NCI-H1694 (cell line): ENCODE measurements around the gene PDE4D.
"Not testable (repeated sequence)": the region's sequence is repeated elsewhere in the genome, so short reads cannot be mapped to it uniquely, and the experiment has no call there.

Experiments used
- DNase-seq: peaks from one replicate; lab custom pipeline; 2025; lab: John Stamatoyannopoulos, UW

Gene PDE4D

DNA sequence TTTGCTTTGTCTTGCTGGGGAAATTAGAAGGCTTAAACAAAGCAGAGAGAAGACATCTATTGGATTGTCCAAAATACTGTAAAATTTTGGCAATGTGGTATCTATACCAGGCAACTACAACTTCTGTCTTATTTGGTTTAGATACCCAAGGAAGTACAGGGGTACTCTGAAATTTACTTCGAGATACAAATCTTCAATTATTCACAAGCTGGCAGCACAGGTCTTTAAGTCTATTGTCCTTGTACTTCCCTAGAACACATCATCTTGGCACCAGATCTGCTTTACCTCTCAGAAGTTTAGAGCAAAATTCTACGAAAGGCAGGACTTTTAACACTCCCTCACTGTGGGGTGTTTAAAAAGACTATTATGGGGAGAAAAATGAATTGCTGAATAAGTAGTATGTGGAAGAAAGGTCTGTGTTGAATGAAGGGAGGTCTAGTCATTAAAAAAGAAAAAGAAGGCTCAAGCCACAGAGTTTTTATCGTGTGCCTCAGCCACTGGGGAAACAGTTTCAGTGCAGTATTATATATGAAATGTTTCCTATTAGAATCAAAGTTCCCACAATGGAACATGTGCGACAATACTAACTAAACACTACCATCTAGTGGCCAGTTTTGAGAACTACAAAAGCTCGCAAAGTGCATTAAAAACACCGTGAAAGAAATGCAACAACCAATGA lies 93.7 kb downstream of the PDE4D start:
- peak; percentile 54 for DNase-seq

DNA sequence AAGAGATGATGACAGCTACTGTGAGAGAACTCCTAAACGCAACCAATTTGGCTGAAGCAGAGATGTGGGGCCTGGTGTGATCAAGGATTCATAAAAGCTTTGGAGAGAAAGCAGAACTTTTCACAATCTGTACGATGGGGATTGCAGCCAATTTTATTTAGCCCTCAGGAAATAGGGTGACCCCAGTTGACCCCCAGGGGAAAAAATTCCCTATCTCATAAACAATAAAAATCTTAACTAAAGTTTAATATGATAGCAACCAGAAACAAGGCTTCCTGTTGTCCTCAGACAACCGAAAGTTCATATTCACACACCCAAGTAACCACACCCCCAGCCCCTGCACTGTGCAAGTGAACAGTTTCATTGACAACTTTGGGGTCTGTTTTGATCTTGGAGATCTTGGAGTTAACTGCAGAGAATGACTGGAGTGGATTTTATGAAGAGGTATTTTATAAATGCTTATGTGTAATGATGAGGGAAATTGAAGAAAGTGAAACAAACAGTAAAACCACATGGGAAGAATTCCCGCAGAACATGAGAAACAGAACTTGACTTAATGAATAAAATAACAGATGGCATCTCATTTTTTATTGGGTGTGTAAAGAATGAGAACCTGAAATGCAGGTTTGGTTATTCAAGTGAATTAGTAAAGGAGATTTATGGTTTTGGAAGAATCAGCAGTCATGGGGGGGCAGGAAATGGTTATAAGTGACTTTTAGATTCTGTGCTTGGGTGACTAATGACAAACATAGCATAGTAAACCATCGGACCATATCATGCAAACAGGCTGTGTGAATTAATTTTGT lies 94.5 kb downstream of the PDE4D start:
- peak; percentile 31 for DNase-seq

DNA sequence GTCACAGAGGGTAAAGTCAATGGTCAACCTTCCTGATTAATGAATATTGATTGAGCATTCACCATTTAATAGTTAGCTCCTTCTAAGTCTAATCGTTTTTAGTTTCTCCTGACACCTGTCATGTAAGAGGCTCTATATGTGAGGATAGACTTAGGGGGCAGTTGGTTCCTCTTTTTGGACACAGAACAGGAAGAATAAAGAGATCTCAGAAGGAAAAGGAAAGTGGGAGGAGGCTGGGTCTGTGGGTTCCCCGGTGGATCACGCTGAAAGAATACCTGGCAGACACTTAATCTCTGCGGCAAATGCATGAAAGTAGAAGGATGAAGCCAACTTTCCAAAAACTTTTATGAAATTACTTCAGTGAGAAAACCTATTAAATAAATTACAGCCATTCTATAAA lies 98.4 kb downstream of the PDE4D start:
- no peak for DNase-seq

DNA sequence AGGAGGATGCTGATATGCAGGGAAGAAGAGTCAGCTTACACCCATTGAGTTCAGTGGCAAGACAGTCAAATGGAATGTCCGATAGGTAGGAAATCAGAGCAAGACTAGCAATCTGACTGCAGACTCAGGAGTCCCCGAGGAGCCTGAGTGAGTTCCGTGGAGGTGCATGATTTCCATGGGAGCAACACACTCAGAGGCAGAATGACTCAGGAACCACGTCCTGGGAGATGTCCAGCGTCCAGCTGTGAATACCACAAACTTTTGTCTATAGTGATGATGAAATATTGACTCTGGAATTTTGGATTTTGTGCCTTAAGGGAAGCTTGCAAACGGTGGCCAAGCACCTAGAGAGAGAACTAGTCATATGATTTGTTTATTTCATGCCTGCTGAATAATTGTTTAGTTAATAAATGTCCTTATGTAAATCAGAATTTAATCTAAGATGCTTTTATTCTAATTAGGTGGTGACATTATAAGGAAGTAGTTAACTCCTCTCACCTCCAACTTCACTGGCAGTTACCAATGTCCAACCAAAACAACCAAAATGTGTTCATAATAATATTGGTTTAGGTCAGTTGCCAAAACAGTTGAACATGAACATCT lies 100.4 kb downstream of the PDE4D start:
- no peak for DNase-seq

DNA sequence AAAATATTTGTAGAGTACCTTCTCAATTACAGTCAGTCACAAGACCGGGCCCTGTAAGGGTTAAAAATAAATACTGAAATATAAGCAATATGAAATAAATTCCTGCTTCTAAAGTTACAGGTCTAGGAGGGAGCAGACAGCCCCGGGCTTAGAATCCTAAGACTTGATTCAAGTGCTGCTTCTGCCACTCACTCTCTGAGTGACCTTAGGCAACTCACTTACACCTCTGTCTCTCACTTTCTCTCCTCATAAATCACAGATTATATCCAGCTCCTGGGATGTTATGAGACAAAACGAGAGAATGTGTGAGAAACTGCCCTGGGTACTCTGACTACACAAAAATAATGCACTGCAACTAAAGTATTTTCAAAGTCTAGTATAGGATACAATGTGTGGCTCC lies 101.9 kb downstream of the PDE4D start:
- DNase-seq = no peak

DNA sequence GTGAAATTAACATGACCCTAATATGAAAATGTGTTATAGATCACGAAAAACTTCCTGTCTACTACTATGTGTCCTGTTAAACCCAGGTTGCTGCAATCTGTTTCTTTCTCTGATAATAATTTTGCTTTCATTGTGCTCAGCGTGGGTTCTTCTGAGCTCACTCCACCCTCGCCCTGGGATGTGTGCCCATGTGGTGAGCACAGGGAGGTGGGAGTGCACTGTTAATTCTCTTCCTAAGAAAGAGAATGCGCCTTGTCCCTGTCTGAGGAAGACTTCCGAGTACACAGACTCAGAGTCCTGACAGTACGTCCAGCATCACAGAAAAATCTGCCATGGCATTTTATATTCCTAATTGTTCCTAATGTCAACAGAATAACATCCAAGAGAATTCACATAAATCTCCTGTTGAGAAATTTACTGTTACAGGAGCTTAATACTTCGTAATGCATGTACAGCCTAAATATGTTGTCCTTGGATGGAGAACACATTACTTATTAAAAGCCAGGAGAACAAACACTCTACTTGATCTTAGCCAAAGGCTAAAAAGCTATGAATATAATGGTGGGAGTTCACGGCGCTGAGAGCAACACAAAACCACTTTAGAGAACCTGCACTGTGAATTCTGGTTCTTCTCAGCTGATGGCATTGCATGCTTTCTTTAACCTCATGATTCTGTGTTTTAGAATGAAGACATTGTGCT lies 102.6 kb downstream of the PDE4D start:
- DNase-seq = no peak

DNA sequence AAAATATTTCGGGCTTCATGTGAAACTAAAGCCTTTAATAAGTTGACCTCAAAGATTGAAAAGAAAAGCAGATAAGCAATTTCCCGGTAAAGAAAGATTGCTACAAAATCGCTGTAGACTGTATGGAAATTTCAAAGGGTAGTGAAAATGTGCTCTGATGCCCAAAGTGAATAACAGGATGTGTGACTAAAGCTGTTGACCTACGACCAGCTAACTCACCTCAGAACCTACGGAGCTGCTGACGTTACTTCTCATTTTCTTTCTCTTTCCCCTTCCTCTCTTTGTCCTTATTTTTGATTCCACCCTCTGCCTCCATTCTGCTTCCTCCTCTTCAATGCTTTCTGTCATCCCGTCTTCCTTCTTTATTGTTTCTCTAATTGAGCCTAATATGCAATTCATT lies 103.2 kb downstream of the PDE4D start:
- DNase-seq = no peak

DNA sequence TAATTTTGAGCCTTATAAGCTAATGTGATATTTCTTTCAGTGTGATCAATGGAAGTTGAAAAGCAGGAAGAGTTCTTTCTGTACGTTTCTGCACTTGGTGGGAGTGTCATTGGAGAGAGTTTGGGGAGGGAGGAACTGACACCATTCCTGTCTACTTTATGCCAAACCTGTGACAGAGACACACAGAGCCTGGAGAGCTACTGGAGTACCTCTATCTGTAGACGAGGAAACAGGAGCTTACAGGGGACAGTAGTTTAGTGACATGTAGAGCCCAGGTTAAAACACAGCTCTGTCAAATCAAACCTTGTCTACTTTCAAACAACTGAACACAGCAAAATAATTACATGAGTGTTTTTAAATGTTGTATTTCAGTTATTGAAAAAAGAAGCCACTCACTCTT lies 103.6 kb downstream of the PDE4D start:
- no peak for DNase-seq

DNA sequence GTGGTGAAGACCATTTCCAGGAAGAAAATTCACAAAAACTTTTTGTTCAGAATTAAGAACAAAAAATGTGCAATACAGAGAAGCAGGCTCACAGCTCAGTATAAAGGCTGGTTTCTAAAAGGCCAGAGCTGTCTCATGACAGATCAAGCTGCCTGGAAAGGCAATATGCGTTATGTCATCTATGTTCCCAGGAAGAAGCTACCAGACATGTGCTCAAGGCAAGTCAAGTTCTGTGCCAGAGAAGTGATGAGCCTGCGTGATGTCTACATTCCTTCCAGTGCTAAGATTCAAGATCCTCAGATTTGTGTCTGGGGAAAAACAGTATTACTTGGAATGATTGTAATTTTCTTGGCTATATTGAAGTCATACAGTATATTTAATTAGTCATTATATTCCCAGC lies 104.3 kb downstream of the PDE4D start:
- no peak for DNase-seq

DNA sequence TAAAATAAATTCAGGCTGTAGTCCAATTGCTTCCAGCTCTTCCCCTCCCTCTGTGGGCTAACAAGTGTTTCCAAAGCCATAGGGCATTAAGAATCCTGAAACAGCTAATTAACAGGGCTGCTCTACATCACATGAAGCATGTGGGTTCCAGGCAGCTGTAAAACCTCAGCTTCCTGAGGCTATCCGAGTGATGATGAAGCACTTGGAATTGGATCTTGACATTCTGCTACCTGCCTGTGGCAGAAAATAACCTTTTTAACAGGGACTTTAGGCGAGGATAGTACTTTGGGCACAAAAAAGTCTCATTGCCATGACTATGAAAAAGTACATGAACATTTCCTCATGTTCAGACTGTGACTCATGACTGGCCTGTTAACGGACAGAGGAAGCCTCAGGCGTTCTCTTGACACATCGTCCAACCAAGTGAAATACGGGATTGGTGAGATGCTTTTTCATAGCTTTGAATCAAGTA lies 107.2 kb downstream of the PDE4D start:
- DNase-seq = no peak

DNA sequence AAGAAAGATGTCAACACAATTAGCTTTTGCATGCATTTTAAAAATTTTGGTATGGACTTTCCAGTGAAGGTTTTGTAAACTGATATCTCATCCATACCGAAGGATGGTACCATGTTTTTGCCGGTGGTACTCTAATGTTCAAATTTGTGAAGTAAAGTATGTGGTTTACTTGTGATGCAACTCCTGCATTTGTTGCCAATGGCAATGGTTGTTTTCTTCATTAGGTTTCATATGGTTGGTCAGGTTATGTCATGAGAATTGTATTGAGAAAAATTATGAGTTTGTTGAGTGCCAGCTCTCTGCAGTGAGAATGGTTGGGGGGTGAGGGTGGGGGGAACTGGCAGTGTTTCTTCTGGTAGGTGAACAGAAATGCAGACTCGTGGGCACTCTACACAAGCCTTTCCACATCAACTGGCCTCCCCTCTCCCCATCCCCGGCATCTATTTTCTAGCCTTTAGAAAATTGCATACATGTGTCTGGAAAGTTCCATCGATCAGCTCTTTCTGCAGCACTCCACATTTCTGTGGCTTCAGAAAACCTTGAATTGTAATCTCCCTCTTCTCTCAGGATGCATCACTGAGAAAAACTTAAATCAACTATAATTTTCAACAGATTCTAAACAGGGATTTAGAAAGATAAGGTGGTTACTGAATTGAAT lies 107.7 kb downstream of the PDE4D start:
- no peak for DNase-seq

DNA sequence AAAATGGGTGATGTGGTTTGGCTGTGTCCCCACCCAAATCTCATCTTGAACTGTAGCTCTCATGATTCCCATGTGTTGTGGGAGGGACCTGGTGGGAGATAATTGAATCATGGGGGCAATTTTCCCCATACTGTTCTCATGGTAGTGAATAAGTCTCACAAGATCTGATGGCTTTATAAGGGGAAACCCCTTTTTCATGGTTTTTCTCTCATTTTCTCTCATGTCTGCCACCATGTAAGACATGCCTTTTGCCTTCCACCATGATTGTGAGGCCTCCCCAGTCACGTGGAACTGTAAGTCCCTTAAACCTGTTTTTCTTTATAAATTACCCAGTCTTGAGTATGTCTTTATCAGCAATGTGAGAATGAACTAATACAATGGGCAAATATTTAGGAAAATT lies 108.8 kb downstream of the PDE4D start:
- not testable (repeated sequence) for DNase-seq

DNA sequence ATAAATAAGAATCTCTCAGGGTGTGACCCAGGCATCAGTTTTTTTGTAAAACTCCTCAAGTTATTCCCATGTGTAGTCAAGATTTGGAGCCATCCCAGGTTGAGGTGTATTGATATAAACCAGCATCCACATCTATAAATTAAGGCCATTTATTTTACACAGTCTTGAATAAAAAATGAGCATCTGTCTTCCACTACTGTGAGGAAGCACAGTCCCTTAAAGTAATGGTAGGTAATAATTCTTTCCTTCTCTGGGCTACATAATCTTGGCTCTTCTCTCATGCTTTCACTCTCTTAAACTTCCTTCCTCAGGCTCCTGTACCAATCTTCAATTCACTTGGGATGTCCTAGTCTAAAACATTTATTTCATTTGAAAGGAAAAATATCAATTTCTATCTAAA lies 110.3 kb downstream of the PDE4D start:
- no peak for DNase-seq

DNA sequence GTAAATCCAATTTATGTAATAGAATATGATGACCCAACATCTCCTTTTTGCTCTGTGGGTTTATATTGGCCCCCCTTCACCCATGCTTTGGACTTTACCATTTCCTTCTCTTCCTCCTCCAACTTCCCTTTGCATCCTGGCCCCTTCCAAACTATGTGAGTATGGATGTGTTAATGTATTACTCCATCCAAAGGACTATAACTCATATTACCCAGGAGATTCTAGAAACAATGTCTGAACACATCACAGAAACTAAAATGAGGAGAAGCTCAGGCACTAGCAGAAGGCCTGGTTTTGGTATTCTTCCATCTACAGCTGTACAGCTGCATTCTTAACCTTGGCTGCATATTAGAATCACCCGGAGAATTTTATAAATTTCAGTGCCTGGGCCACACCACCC lies 110.7 kb downstream of the PDE4D start:
- no peak for DNase-seq

DNA sequence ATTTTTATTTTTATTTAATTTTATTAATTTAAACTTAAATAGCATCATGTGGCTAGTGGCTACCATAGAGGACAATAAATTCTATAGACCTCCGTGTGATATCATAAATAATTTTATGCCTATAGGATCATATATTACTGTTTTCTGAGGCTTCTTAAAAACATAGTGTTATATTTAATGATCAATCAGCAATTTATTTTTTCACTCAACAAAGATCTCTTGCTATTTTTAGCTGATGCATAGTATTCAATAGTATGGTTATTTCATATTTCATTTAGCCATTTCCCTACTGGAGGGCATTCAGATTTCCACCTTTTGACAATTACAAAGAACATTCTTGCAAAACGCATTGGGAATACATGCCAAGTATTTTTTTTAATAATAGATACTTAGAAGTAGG lies 114.1 kb downstream of the PDE4D start:
- no peak for DNase-seq

DNA sequence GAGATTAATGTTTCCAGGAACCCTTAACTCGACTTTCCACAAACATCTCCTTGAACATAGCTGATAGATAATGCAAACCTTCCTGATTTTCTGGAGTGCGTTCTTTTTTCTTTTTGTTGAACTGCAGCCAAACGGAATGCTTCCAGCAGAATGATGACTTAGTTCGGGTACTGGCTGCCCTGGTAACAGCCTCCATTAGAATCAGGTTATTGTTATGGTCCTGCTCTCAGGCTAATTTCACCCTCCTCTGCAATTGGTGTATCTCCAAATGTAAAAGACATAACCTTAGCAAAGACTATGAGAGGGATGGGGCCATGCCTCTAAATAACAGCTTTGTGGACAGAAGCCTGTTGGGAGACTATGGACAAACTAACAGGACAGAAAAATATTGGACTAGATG lies 116.5 kb downstream of the PDE4D start:
- DNase-seq = no peak

DNA sequence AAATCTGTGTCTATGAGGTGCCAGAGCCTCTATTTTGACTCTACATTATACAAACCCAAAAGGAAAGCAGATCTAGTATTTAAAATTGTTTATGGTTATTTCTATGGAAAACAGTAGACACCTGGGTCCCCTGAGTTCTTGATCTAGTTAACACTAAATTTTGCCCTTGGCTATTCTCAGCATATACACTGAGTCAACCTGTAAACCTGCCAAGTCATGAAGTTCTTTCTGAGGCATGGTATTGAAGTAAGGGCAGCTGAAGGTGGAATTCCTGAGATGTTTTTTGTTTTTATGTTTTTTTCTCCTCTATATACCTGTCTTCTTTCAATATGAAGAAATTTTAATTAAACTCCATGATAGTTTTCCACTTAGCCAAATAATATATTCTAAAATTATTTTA lies 120.2 kb downstream of the PDE4D start:
- no peak for DNase-seq

DNA sequence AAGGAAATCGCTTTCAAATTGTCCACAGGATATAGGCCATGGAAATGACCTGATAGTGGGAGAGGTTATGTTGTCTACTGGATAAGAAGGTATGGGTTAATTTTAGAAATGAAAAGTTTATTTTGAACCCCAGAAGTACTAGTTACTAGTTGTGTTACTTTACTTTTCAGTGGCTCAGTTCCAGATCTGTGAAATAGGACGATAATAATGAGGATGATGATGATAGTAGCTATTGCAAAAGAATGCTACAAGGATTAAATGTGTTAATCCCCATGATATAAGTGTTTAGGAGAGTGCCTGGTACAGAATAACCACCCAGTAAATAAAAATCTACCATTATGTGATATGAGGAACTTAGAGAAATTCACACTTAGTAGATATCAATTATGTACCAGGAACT lies 120.8 kb downstream of the PDE4D start:
- DNase-seq = no peak

DNA sequence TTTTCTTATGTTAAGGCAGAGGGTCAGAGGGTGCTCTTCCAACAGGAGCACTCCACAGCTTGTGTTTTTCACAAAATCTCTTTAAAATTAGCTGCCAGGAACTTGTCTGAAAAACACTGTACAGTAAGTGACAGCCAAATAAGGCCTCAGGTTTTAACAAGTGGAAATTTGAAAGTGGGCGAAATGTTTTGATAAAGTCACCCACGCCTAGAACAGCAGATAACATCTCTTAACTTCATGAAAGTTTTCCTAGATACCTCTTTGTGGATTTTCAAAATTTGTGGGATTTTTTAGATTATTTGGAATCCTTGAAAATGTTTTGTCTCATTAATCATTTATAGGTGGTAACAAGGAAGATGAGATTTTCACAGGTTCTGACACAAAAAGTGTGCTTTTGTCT lies 121.3 kb downstream of the PDE4D start:
- no peak for DNase-seq

DNA sequence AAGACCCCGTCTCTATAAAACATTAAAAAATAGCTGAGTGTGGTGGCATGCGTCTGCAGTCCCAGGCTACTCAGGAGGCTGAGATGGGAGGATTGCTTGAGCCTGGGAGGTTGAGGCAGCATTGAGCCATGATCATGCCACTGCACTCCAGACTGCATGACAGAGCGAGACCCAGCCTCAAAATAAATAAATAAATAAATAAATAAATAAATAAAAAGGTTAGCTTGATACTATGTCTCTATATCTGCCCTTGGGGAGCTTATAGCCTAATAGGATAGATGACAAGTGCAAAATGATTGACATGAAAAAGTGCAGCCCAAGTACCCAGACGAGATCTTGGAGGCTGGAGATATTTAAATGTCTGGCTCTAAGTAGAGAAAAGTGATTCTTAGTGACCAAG lies 122.6 kb downstream of the PDE4D start:
- DNase-seq = no peak

DNA sequence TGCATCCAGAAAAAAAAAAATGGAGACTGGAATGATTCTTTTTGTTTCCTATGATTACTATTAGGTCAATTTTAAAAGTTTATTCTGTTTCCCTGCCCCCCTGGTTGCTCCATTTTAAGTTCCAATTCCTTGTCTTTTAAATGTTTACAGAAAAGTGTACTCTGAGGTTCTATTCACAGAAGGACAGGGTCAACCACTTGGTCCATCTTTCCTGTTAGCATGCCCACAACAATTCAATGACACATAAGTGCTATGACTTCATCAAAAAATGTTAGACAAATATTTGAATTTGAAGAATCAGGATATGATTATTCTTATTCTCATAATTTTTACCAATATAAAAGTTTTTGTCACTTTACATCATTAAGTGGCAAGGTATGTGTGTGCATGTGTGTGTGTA lies 123.7 kb downstream of the PDE4D start:
- DNase-seq = no peak

DNA sequence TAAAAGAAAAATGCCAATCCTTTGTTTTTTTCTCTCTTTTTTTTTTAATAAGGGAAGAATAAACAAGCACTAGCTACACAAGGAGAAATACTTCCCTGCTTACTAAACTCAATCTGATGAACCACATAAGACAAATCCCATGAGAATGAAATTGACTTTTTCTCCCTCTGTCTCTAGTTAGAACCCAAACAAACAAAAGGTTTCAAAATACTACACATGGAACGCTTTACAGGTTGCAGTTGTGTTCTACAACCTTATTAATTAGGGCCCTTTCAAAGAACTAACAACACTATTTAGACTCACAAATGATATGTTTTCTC lies 124.5 kb downstream of the PDE4D start:
- DNase-seq = no peak
